Liver (tissue), 9 donors: Measurements from ENCODE around the gene ARHGEF33. TPM values are rescaled to one million over a fixed set of nuclear protein-coding genes. Genes with fewer than 3 reads are reported as not detected.

Experiments
- DNase-seq: peaks from one replicate; pipeline ENCODE4 v3.0.0-alpha.2; 2017; ENCODE audit warnings: low spot score
- H3K27ac ChIP-seq, 2 donors: one replicate each; pipeline ENCODE4 v1.7.0; 2013; ENCODE audit warnings: inconsistent platforms in 2 of 2, low read length in 2 of 2, control low read depth in 1 of 2, low read depth in 1 of 2, mild to moderate bottlenecking in 1 of 2
- H3K27me3 ChIP-seq, 4 donors: one replicate each; pipeline versions ENCODE4 v1.6.1 to v1.7.0; 2013; ENCODE audit warnings: low read length in 3 of 4, inconsistent platforms in 1 of 4, mild to moderate bottlenecking in 1 of 4, moderate library complexity in 1 of 4; ENCODE audit not compliant: control insufficient read depth in 4 of 4, insufficient read depth in 4 of 4
- H3K36me3 ChIP-seq, 4 donors: one replicate each; pipeline versions ENCODE4 v1.6.1 to v1.7.0; 2013; ENCODE audit warnings: low read length in 3 of 4, mild to moderate bottlenecking in 3 of 4, low read depth in 1 of 4, moderate library complexity in 1 of 4; ENCODE audit not compliant: control insufficient read depth in 4 of 4, insufficient read depth in 3 of 4
- H3K4me1 ChIP-seq, 4 donors: one replicate each; pipeline versions ENCODE4 v1.6.1 to v1.7.0; 2013; ENCODE audit warnings: low read length in 3 of 4, mild to moderate bottlenecking in 3 of 4, moderate library complexity in 1 of 4; ENCODE audit not compliant: control insufficient read depth in 4 of 4, insufficient read depth in 4 of 4
- H3K4me3 ChIP-seq, 3 donors: one replicate each; pipeline versions ENCODE4 v1.6.1 to v1.7.0; 2013; ENCODE audit warnings: low read length in 3 of 3, control low read depth in 1 of 3, low read depth in 1 of 3, mild to moderate bottlenecking in 1 of 3
- H3K9ac ChIP-seq, 2 donors: one replicate each; pipeline ENCODE4 v1.7.0; 2013; ENCODE audit warnings: low read length in 2 of 2, mild to moderate bottlenecking in 2 of 2, moderate library complexity in 2 of 2, control low read depth in 1 of 2, low read depth in 1 of 2
- H3K9me3 ChIP-seq, 4 donors: one replicate each; pipeline versions ENCODE4 v1.6.1 to v1.7.0; 2013; ENCODE audit warnings: low read length in 3 of 4; ENCODE audit not compliant: control insufficient read depth in 4 of 4
- EGR1 ChIP-seq, 2 donors: IDR thresholded peaks; 2 replicates each; pipeline ENCODE4 v1.6.1; 2016 to 2018; ENCODE audit warnings: antibody characterized with exemption in 2 of 2, low read depth in 2 of 2
- FOXA1 ChIP-seq: IDR thresholded peaks from 2 replicates; pipeline ENCODE4 v1.6.1; 2016; ENCODE audit warnings: antibody characterized with exemption
- FOXA2 ChIP-seq: IDR thresholded peaks from 2 replicates; pipeline ENCODE4 v1.6.1; 2016; ENCODE audit warnings: antibody characterized with exemption
- GABPA ChIP-seq, 2 donors: IDR thresholded peaks in 1 of 2; conservative IDR thresholded peaks in 1 of 2; 2 replicates each; pipeline ENCODE4 v1.6.1; 2016; ENCODE audit warnings: antibody characterized with exemption in 2 of 2, mild to moderate bottlenecking in 1 of 2, moderate library complexity in 1 of 2
- HNF4A ChIP-seq, 2 donors: conservative IDR thresholded peaks; 2 replicates each; pipeline ENCODE4 v1.6.1; 2016; ENCODE audit warnings: antibody characterized with exemption in 2 of 2, mild to moderate bottlenecking in 2 of 2
- HNF4G ChIP-seq: IDR thresholded peaks from 2 replicates; pipeline ENCODE4 v1.6.1; 2016; ENCODE audit warnings: antibody characterized with exemption
- JUND ChIP-seq, 2 donors: IDR thresholded peaks; 2 replicates each; pipeline ENCODE4 v1.6.1; 2016; ENCODE audit warnings: antibody characterized with exemption in 2 of 2
- NR2F2 ChIP-seq: IDR thresholded peaks from 2 replicates; pipeline ENCODE4 v1.6.1; 2016; ENCODE audit warnings: antibody characterized with exemption
- RXRA ChIP-seq, 2 donors: IDR thresholded peaks; 2 replicates each; pipeline ENCODE4 v1.6.1; 2017 to 2018; ENCODE audit warnings: antibody characterized with exemption in 2 of 2, mild to moderate bottlenecking in 1 of 2
- SP1 ChIP-seq: IDR thresholded peaks from 2 replicates; pipeline ENCODE4 v1.6.1; 2018; ENCODE audit warnings: antibody characterized with exemption, mild to moderate bottlenecking
- TAF1 ChIP-seq: conservative IDR thresholded peaks from 2 replicates; pipeline ENCODE4 v1.6.1; 2016; ENCODE audit warnings: antibody characterized with exemption, mild to moderate bottlenecking
- YY1 ChIP-seq: IDR thresholded peaks from 2 replicates; pipeline ENCODE4 v1.6.1; 2016; ENCODE audit warnings: antibody characterized with exemption, mild to moderate bottlenecking
- WGBS: extraction: QIAGEN DNeasy Blood & Tissue Kit; methylation state at CpG from one replicate; pipeline ENCODE4 v1.1.7; 2013; 5-methylcytosine and 5-hydroxymethylcytosine counted together
- polyA plus RNA-seq, 2 donors: library from polyadenylated mRNA; stranded (reverse) in 1 of 2; unstranded in 1 of 2; fragments of 200-250 nt in 1 of 2; fragments of >200 nt in 1 of 2; fragmentation: Nextera tagmentation in 1 of 2; extraction: Ambion mirVana in 1 of 2; gene quantifications; one replicate each; pipeline versions ENCODE4 v1.2.1 to v1.2.3, GENCODE V29; 2013 to 2015
- total RNA-seq, 2 donors: library from RNA; depleted of rRNA; stranded (reverse); fragments of >200 nt; gene quantifications; one replicate each; pipeline ENCODE4 v1.2.3, GENCODE V29; 2014
- TF ChIP-seq, protein P1 (sequence below): IDR thresholded peaks from 2 replicates; pipeline ENCODE4 v1.6.1; 2016; ENCODE audit warnings: antibody characterized with exemption
- TF ChIP-seq, protein P2 (sequence below): fragments of 150-350 bp; IDR thresholded peaks from 2 replicates; pipeline ENCODE4 v1.5.1; 2017; ENCODE audit warnings: improper control_type of control experiment, low read depth, low read length; ENCODE audit not compliant: missing input control
- TF ChIP-seq, protein P3 (sequence below): IDR thresholded peaks from 2 replicates; pipeline ENCODE4 v1.6.1; 2016; ENCODE audit warnings: antibody characterized with exemption
- TF ChIP-seq, protein P4 (sequence below): IDR thresholded peaks from 2 replicates; pipeline ENCODE4 v1.6.1; 2016; ENCODE audit warnings: antibody characterized with exemption
- donor health status: healthy.
- donor health status: healthy.
- donor health status: healthy.
- donor health status: healthy.
- donor health status: healthy.

Gene ARHGEF33
- total and polyA plus RNA-seq, 4 donors: 0.05 to 0.33 (median 0.08) TPM; not detected in 1

DNA sequence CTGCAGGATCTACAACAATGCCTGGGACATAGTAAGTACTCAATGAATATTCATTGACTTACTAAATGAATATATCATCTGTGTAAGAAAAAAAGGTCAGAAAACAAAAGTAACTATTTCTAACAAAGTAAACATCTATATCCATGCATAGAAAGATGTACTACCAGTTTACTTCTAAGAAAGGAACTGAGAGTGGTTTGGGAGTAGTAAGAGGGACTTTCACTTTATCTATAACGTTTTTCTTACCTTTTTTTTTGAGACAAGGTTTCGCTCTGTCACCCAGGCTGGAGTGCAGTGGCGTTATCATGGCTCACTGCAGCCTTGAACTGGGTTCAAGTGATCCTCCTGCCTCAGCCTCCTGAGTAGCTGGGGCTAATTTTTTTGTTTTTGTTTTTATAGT, 39.6 kb upstream of the ARHGEF33 start:
- peaks cover 0 to 22% (median 11%) of the 10 kb centered on the region in 4 donors for H3K36me3 ChIP-seq
- WGBS: 88% methylated on average over 3 of the region's 3 CpGs

DNA sequence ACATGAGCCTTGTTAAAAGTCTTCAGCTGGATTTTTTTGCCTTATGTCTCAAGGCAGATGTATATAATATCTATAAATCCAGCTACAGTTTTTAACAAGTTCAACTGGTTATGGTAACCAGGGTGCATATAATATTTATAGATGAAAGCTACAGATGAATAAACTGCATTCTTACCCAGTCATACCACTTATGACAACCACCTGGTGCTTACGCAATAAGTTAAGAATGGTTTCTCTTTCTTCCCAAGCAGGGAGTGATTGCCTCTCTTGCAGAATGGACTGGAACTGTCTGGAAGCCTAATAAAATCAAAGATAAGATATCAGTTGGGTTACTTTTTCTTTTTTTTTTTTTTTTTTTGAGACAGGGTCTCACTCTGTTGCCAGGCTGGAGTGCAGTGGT, 33.5 kb upstream of the ARHGEF33 start:
- no peak for DNase-seq
- 100% methylated on average over 1 of the region's 1 CpG for WGBS

More for the DNA sequence above, 39.6 kb upstream of the ARHGEF33 start:
- Histone ChIP-seq H3K27me3 (no peaks in the 10 kb centered on the region), H3K27ac (no peak overlapping the region), H3K9me3 (no peaks in the 10 kb centered on the region), H3K4me3 (no peak overlapping the region), H3K4me1 (no peaks in the 10 kb centered on the region), H3K9ac (no peak overlapping the region)
- DNase-seq: no peak
- TF ChIP-seq, protein P1, sequence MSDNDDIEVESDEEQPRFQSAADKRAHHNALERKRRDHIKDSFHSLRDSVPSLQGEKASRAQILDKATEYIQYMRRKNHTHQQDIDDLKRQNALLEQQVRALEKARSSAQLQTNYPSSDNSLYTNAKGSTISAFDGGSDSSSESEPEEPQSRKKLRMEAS: no peak
- TF ChIP-seq TAF1 (no peak), YY1 (no peak), JUND (IDR thresholded peaks at IDR 0.05) (no peak), NR2F2 (no peak), FOXA2 (no peak), EGR1 (IDR thresholded peaks at IDR 0.05; ENCODE audit: low read depth in 2 of 2) (no peak), GABPA (IDR thresholded peaks at IDR 0.05 in 1 of 2, conservative IDR thresholded peaks at IDR 0.05 in 1 of 2) (no peak), HNF4G (no peak), FOXA1 (no peak), RXRA (IDR thresholded peaks at IDR 0.05) (no peak), HNF4A (conservative IDR thresholded peaks at IDR 0.05) (no peak), SP1 (no peak)
- TF ChIP-seq, protein P2, sequence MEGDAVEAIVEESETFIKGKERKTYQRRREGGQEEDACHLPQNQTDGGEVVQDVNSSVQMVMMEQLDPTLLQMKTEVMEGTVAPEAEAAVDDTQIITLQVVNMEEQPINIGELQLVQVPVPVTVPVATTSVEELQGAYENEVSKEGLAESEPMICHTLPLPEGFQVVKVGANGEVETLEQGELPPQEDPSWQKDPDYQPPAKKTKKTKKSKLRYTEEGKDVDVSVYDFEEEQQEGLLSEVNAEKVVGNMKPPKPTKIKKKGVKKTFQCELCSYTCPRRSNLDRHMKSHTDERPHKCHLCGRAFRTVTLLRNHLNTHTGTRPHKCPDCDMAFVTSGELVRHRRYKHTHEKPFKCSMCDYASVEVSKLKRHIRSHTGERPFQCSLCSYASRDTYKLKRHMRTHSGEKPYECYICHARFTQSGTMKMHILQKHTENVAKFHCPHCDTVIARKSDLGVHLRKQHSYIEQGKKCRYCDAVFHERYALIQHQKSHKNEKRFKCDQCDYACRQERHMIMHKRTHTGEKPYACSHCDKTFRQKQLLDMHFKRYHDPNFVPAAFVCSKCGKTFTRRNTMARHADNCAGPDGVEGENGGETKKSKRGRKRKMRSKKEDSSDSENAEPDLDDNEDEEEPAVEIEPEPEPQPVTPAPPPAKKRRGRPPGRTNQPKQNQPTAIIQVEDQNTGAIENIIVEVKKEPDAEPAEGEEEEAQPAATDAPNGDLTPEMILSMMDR: no peak
- TF ChIP-seq, protein P3, sequence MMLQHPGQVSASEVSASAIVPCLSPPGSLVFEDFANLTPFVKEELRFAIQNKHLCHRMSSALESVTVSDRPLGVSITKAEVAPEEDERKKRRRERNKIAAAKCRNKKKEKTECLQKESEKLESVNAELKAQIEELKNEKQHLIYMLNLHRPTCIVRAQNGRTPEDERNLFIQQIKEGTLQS: no peak

More for the DNA sequence above, 33.5 kb upstream of the ARHGEF33 start:
- H3K9me3 ChIP-seq: no peaks in the 10 kb centered on the region
- no peaks in the 10 kb centered on the region for H3K4me1 ChIP-seq
- no peak overlapping the region for H3K4me3 ChIP-seq
- H3K27me3 ChIP-seq: no peaks in the 10 kb centered on the region
- peaks cover 6 to 31% (median 24%) of the 10 kb centered on the region in 4 donors for H3K36me3 ChIP-seq
- no peak overlapping the region for H3K9ac ChIP-seq
- H3K27ac ChIP-seq: no peak overlapping the region
- TF ChIP-seq, protein P4, sequence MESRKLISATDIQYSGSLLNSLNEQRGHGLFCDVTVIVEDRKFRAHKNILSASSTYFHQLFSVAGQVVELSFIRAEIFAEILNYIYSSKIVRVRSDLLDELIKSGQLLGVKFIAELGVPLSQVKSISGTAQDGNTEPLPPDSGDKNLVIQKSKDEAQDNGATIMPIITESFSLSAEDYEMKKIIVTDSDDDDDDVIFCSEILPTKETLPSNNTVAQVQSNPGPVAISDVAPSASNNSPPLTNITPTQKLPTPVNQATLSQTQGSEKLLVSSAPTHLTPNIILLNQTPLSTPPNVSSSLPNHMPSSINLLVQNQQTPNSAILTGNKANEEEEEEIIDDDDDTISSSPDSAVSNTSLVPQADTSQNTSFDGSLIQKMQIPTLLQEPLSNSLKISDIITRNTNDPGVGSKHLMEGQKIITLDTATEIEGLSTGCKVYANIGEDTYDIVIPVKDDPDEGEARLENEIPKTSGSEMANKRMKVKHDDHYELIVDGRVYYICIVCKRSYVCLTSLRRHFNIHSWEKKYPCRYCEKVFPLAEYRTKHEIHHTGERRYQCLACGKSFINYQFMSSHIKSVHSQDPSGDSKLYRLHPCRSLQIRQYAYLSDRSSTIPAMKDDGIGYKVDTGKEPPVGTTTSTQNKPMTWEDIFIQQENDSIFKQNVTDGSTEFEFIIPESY: no peak
- TF ChIP-seq HNF4A (conservative IDR thresholded peaks at IDR 0.05): no peak
- no peak for TF ChIP-seq TAF1
- no peak for TF ChIP-seq HNF4G
- TF ChIP-seq NR2F2: no peak
- TF ChIP-seq FOXA2: no peak
- no peak for TF ChIP-seq JUND (IDR thresholded peaks at IDR 0.05)
